Measurements from ENCODE around the gene WWC1.

WWC1 gene

DNA sequence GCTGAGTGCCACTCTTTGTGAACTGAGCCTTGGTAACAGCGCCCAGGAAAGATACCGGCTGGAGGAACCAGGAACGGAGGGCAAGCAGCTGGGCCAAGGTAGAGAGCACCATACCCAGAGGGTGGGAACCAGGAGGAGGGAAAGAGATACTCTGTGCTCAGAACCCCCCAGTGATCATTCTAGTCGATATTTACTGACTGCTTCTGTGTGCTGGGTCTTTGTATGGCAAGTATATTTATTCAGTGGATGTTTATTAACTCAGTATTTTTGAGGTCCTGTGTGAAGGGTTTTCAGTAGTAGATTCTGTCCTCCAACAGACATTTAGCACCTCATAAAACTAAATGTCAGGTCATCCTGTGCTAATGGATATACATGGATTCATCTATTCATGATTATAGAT, 132.5 kb downstream of the WWC1 start:
- Mint-ChIP-seq H3K4me3 (no peak overlapping the region), H3K4me1 (peaks cover 19% of the 10 kb centered on the region), H3K9me3 (no peaks in the 10 kb centered on the region), H3K36me3 (ENCODE audit: low read depth) (peaks cover 2% of the 10 kb centered on the region), H3K27me3 (ENCODE audit: low read depth) (no peaks in the 10 kb centered on the region), H3K27ac (no peak overlapping the region)
- TF ChIP-seq CTCF (IDR thresholded peaks at IDR 0.05; ENCODE audit: unreplicated experiment in 3 of 3) = no peak

- no peaks in the 10 kb centered on the region for H3K27me3 Mint-ChIP-seq (ENCODE audit: low read depth)
- TF ChIP-seq CTCF (IDR thresholded peaks at IDR 0.05; ENCODE audit: unreplicated experiment in 3 of 3) = no peak
- no peak overlapping the region for H3K4me3 Mint-ChIP-seq
- H3K9me3 Mint-ChIP-seq = no peaks in the 10 kb centered on the region
- peaks cover 4% of the 10 kb centered on the region for H3K36me3 Mint-ChIP-seq (ENCODE audit: low read depth)
- H3K4me1 Mint-ChIP-seq = peaks cover 19% of the 10 kb centered on the region
- H3K27ac Mint-ChIP-seq = no peak overlapping the region
These were observed 133.3 kb downstream of the WWC1 start for GRCh38 chr5:168424594-168425323.

- no peaks in the 10 kb centered on the region for H3K9me3 Mint-ChIP-seq
- no peak overlapping the region for H3K4me3 Mint-ChIP-seq
- peaks cover 4% of the 10 kb centered on the region for H3K36me3 Mint-ChIP-seq (ENCODE audit: low read depth)
- no peak overlapping the region for H3K27ac Mint-ChIP-seq
- H3K27me3 Mint-ChIP-seq (ENCODE audit: low read depth) = no peaks in the 10 kb centered on the region
- no peak for TF ChIP-seq CTCF (IDR thresholded peaks at IDR 0.05; ENCODE audit: unreplicated experiment in 3 of 3)
- H3K4me1 Mint-ChIP-seq = peaks cover 6% of the 10 kb centered on the region
These were observed 134.8 kb downstream of the WWC1 start for GRCh38 chr5:168426007-168426863.

GRCh38 chr5:168426864-168427172, 135.4 kb downstream of the WWC1 start:
- Mint-ChIP-seq H3K36me3 (ENCODE audit: low read depth) (peaks cover 4% of the 10 kb centered on the region), H3K27ac (no peak overlapping the region), H3K4me1 (peaks cover 6% of the 10 kb centered on the region), H3K9me3 (no peaks in the 10 kb centered on the region), H3K27me3 (ENCODE audit: low read depth) (no peaks in the 10 kb centered on the region), H3K4me3 (no peak overlapping the region)
- TF ChIP-seq CTCF (IDR thresholded peaks at IDR 0.05; ENCODE audit: unreplicated experiment in 3 of 3) = no peak

DNA sequence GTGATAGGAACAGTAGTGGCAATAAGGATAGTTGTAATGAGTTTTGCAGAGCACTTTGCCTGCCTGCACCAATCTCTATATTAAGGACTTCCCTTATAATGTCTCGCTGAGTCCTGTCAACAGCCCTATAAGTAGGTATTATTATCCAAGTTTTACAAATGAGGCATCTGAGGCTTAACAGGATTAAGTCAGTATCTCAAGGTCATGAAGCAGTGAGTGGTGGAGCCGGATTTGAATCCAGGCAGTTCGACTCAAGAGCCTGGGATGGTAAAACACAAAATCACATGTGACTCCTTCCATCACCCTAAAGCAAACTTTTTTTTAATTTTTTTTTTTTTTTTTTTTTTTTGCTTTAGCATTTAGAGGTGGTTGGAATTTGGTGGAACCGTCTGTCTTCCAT, 135.8 kb downstream of the WWC1 start:
- no peak overlapping the region for H3K4me3 Mint-ChIP-seq
- TF ChIP-seq CTCF (IDR thresholded peaks at IDR 0.05; ENCODE audit: unreplicated experiment in 3 of 3) = no peak
- H3K36me3 Mint-ChIP-seq (ENCODE audit: low read depth) = peaks cover 4% of the 10 kb centered on the region
- no peak overlapping the region for H3K27ac Mint-ChIP-seq
- H3K9me3 Mint-ChIP-seq = no peaks in the 10 kb centered on the region
- no peaks in the 10 kb centered on the region for H3K27me3 Mint-ChIP-seq (ENCODE audit: low read depth)
- peaks cover 6% of the 10 kb centered on the region for H3K4me1 Mint-ChIP-seq
